ENCODE data around the gene HMGB2.

HMGB2 gene

GRCh38 chr4:173325007-173325736, 9.0 kb downstream of the HMGB2 start:
- Mint-ChIP-seq H3K27ac (no peak overlapping the region), H3K36me3 (ENCODE audit: low read depth) (peaks cover 76% of the 10 kb centered on the region), H3K9me3 (no peaks in the 10 kb centered on the region), H3K27me3 (no peaks in the 10 kb centered on the region), H3K4me1 (ENCODE audit: low read depth) (no peaks in the 10 kb centered on the region), H3K4me3 (no peak overlapping the region)
- no peak for DNase-seq

DNA sequence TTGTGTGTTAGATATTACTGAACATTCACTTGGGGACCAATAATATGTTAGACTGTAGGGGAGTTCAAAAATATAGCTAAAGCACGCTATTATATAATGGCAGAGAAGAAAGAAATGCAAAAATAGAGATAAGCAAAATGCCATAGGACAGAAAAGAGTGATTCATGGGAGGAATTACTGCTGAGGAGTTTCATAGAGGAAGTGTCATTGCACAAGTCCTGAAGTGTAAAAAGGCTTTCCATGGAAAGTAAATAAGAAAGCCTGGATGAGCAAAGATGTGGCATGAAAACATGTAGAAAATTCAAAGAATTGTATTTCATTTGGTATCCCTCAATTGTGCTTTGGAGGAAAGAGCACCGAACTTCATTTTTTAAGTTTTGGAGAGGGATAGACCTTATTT, 14.5 kb downstream of the HMGB2 start:
- no peaks in the 10 kb centered on the region for H3K27me3 Mint-ChIP-seq
- peaks cover 13% of the 10 kb centered on the region for H3K4me1 Mint-ChIP-seq (ENCODE audit: low read depth)
- DNase-seq: no peak
- H3K4me3 Mint-ChIP-seq: no peak overlapping the region
- peaks cover 38% of the 10 kb centered on the region for H3K36me3 Mint-ChIP-seq (ENCODE audit: low read depth)
- peak overlapping the region; percentile 2 for H3K27ac Mint-ChIP-seq
- no peaks in the 10 kb centered on the region for H3K9me3 Mint-ChIP-seq

- no peak for DNase-seq
- Mint-ChIP-seq H3K27me3 (no peaks in the 10 kb centered on the region), H3K4me3 (no peak overlapping the region), H3K27ac (no peak overlapping the region), H3K9me3 (no peaks in the 10 kb centered on the region), H3K4me1 (ENCODE audit: low read depth) (peaks cover 13% of the 10 kb centered on the region), H3K36me3 (ENCODE audit: low read depth) (peaks cover 38% of the 10 kb centered on the region)
Measured at GRCh38 chr4:173318648-173319211, 15.4 kb downstream of the HMGB2 start.

GRCh38 chr4:173318240-173318639, 15.9 kb downstream of the HMGB2 start:
- H3K36me3 Mint-ChIP-seq (ENCODE audit: low read depth): peaks cover 38% of the 10 kb centered on the region
- H3K27ac Mint-ChIP-seq: peak overlapping the region; percentile 20
- no peaks in the 10 kb centered on the region for H3K9me3 Mint-ChIP-seq
- no peaks in the 10 kb centered on the region for H3K27me3 Mint-ChIP-seq
- no peak overlapping the region for H3K4me3 Mint-ChIP-seq
- peaks cover 13% of the 10 kb centered on the region for H3K4me1 Mint-ChIP-seq (ENCODE audit: low read depth)
- DNase-seq: no peak

- Mint-ChIP-seq H3K4me3 (no peak overlapping the region), H3K27ac (no peak overlapping the region), H3K9me3 (no peaks in the 10 kb centered on the region), H3K27me3 (no peaks in the 10 kb centered on the region), H3K36me3 (ENCODE audit: low read depth) (peaks cover 30% of the 10 kb centered on the region), H3K4me1 (ENCODE audit: low read depth) (peaks cover 13% of the 10 kb centered on the region)
- DNase-seq: no peak
Measured at GRCh38 chr4:173317004-173317403, 17.2 kb downstream of the HMGB2 start.

DNA sequence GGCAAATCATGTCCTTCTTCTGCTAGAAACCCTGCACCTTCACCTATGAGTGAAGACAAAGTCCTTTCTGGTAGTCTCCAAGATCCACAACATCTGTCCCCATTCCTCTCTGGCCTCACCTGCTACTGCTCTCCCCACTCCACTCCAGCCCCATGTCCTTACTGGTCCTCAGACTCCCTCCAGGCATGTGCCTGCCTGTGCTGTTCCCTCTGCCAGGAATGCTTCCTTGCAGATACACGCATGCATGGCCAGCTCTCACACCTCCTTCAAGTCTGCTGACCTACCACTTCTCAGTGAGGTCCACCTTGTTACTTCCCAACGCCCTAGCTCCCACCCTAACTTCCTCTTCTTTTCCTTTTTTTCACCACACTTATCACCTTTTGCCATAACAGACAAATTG, 18.1 kb downstream of the HMGB2 start:
- no peaks in the 10 kb centered on the region for H3K27me3 Mint-ChIP-seq

GRCh38 chr4:173314715-173315114, 19.4 kb downstream of the HMGB2 start:
- no peak overlapping the region for H3K4me3 Mint-ChIP-seq
- no peaks in the 10 kb centered on the region for H3K27me3 Mint-ChIP-seq
- H3K9me3 Mint-ChIP-seq: no peaks in the 10 kb centered on the region
- H3K27ac Mint-ChIP-seq: no peak overlapping the region
- peaks cover 25% of the 10 kb centered on the region for H3K36me3 Mint-ChIP-seq (ENCODE audit: low read depth)
- DNase-seq: no peak
- H3K4me1 Mint-ChIP-seq (ENCODE audit: low read depth): peaks cover 12% of the 10 kb centered on the region

More for the DNA sequence above, 18.1 kb downstream of the HMGB2 start:
- H3K9me3 Mint-ChIP-seq: no peaks in the 10 kb centered on the region
- H3K4me1 Mint-ChIP-seq (ENCODE audit: low read depth): peaks cover 13% of the 10 kb centered on the region
- no peak for DNase-seq
- H3K36me3 Mint-ChIP-seq (ENCODE audit: low read depth): peaks cover 25% of the 10 kb centered on the region
- no peak overlapping the region for H3K4me3 Mint-ChIP-seq
- H3K27ac Mint-ChIP-seq: no peak overlapping the region

GRCh38 chr4:173311368-173311767, 22.8 kb downstream of the HMGB2 start:
- no peaks in the 10 kb centered on the region for H3K4me1 Mint-ChIP-seq (ENCODE audit: low read depth)
- no peak overlapping the region for H3K27ac Mint-ChIP-seq

GRCh38 chr4:173307778-173308177, 26.4 kb downstream of the HMGB2 start:
- no peaks in the 10 kb centered on the region for H3K9me3 Mint-ChIP-seq
- no peak for DNase-seq
- H3K36me3 Mint-ChIP-seq (ENCODE audit: low read depth): peaks cover 50% of the 10 kb centered on the region
- H3K4me1 Mint-ChIP-seq (ENCODE audit: low read depth): no peaks in the 10 kb centered on the region
- no peak overlapping the region for H3K27ac Mint-ChIP-seq
- no peak overlapping the region for H3K4me3 Mint-ChIP-seq
- no peaks in the 10 kb centered on the region for H3K27me3 Mint-ChIP-seq

More at GRCh38 chr4:173311368-173311767, 22.8 kb downstream of the HMGB2 start:
- no peaks in the 10 kb centered on the region for H3K27me3 Mint-ChIP-seq
- no peak for DNase-seq
- no peaks in the 10 kb centered on the region for H3K9me3 Mint-ChIP-seq
- peaks cover 33% of the 10 kb centered on the region for H3K36me3 Mint-ChIP-seq (ENCODE audit: low read depth)
- no peak overlapping the region for H3K4me3 Mint-ChIP-seq

- DNase-seq: no peak
Measured at GRCh38 chr4:173301518-173302201, 32.5 kb downstream of the HMGB2 start.

DNA sequence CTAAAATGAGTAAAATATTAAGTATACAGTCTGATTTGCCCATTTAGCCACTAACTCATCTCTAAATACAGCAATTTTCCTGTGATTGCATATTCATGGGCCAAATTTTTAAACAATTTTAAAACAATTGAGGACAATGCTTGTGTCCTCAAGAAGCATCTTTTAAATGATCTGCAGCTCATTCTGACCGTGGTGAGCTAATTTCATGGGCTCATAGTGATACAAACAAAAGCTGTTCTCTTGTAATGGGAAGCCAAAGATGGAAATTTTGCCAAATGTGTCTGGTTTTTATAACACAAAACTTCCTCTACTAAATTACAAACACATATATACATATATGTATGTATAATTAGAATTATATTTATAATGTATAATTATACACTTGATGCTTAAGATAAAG, 39.7 kb downstream of the HMGB2 start:
- Mint-ChIP-seq H3K27ac (no peak overlapping the region), H3K4me3 (no peak overlapping the region), H3K36me3 (ENCODE audit: low read depth) (peaks cover 15% of the 10 kb centered on the region), H3K27me3 (no peaks in the 10 kb centered on the region), H3K9me3 (no peaks in the 10 kb centered on the region), H3K4me1 (ENCODE audit: low read depth) (peaks cover 2% of the 10 kb centered on the region)
- no peak for DNase-seq

More at GRCh38 chr4:173301518-173302201, 32.5 kb downstream of the HMGB2 start:
- Mint-ChIP-seq H3K9me3 (no peaks in the 10 kb centered on the region), H3K4me3 (no peak overlapping the region), H3K4me1 (ENCODE audit: low read depth) (peaks cover 6% of the 10 kb centered on the region), H3K27ac (no peak overlapping the region), H3K27me3 (no peaks in the 10 kb centered on the region), H3K36me3 (ENCODE audit: low read depth) (peaks cover 32% of the 10 kb centered on the region)

GRCh38 chr4:173293663-173294062, 40.5 kb downstream of the HMGB2 start:
- Mint-ChIP-seq H3K9me3 (no peaks in the 10 kb centered on the region), H3K27ac (no peak overlapping the region), H3K27me3 (no peaks in the 10 kb centered on the region), H3K36me3 (ENCODE audit: low read depth) (peaks cover 15% of the 10 kb centered on the region), H3K4me1 (ENCODE audit: low read depth) (peaks cover 10% of the 10 kb centered on the region), H3K4me3 (no peak overlapping the region)
- no peak for DNase-seq

- Mint-ChIP-seq H3K9me3 (no peaks in the 10 kb centered on the region), H3K27ac (no peak overlapping the region), H3K4me3 (no peak overlapping the region), H3K4me1 (ENCODE audit: low read depth) (peaks cover 15% of the 10 kb centered on the region), H3K27me3 (no peaks in the 10 kb centered on the region), H3K36me3 (ENCODE audit: low read depth) (peaks cover 7% of the 10 kb centered on the region)
- no peak for DNase-seq
Measured at GRCh38 chr4:173291899-173292298, 42.3 kb downstream of the HMGB2 start.

- peaks cover 15% of the 10 kb centered on the region for H3K9me3 Mint-ChIP-seq
- no peak for DNase-seq
- H3K27me3 Mint-ChIP-seq: no peaks in the 10 kb centered on the region
- H3K27ac Mint-ChIP-seq: peak overlapping the region; percentile 30
- peaks cover 15% of the 10 kb centered on the region for H3K4me1 Mint-ChIP-seq (ENCODE audit: low read depth)
- H3K4me3 Mint-ChIP-seq: no peak overlapping the region
- peaks cover 17% of the 10 kb centered on the region for H3K36me3 Mint-ChIP-seq (ENCODE audit: low read depth)
Measured at GRCh38 chr4:173289353-173289727, 44.8 kb downstream of the HMGB2 start.
